ENCODE results near the gene DCST2. TPM values are rescaled to one million over a fixed set of nuclear protein-coding genes. Genes with fewer than 3 reads are reported as not detected.

The DCST2 gene
- total RNA-seq, 2 experiments from 2014 or later: 0.09 to 0.29 TPM

GRCh38 chr1:155040358-155041093 is 6.9 kb upstream of the DCST2 start:
- ATAC-seq (no peak), DNase-seq (no peak)
- Mint-ChIP-seq H3K27ac (no peak overlapping the region), H3K27me3 (peaks cover 21% of the 10 kb centered on the region), H3K4me1 (peaks cover 13% of the 10 kb centered on the region), H3K36me3 (no peaks in the 10 kb centered on the region), H3K9me3 (ENCODE audit: low read depth) (no peaks in the 10 kb centered on the region), H3K4me3 (no peak overlapping the region)
- CTCF ChIA-PET: interaction anchor here (0.7 to 25.7 kb wide), 6 partner anchors 18 to 496 kb away, joined by 3 to 328 read pairs (median 44); partner anchors contain the start of genes ADAM15 and EFNA4

GRCh38 chr1:155039308-155039669 is 5.7 kb upstream of the DCST2 start:
- Mint-ChIP-seq H3K27me3 (peaks cover 30% of the 10 kb centered on the region), H3K9me3 (ENCODE audit: low read depth) (no peaks in the 10 kb centered on the region), H3K27ac (no peak overlapping the region), H3K36me3 (no peaks in the 10 kb centered on the region), H3K4me3 (no peak overlapping the region), H3K4me1 (peaks cover 4% of the 10 kb centered on the region)
- no peak for DNase-seq
- CTCF ChIA-PET: interaction anchor here (1.1 to 18.1 kb wide), 4 partner anchors 11 to 46 kb away, joined by 3 to 323 read pairs (median 10); partner anchors contain the start of genes ADAM15 and EFNA4
- no peak for ATAC-seq

GRCh38 chr1:155038602-155039307 is 5.2 kb upstream of the DCST2 start:
- Mint-ChIP-seq H3K4me3 (no peak overlapping the region), H3K9me3 (ENCODE audit: low read depth) (no peaks in the 10 kb centered on the region), H3K27me3 (peaks cover 33% of the 10 kb centered on the region), H3K4me1 (peaks cover 4% of the 10 kb centered on the region), H3K36me3 (no peaks in the 10 kb centered on the region), H3K27ac (no peak overlapping the region)
- CTCF ChIA-PET: interaction anchor here (1.1 to 18.1 kb wide), 4 partner anchors 10 to 46 kb away, joined by 3 to 323 read pairs (median 10); partner anchors contain the start of genes ADAM15 and EFNA4
- ATAC-seq: no peak
- no peak for DNase-seq

GRCh38 chr1:155037851-155038441 is 4.4 kb upstream of the DCST2 start:
- Mint-ChIP-seq H3K9me3 (ENCODE audit: low read depth) (no peaks in the 10 kb centered on the region), H3K4me1 (peaks cover 4% of the 10 kb centered on the region), H3K27me3 (peaks cover 33% of the 10 kb centered on the region), H3K36me3 (no peaks in the 10 kb centered on the region), H3K4me3 (no peak overlapping the region), H3K27ac (no peak overlapping the region)
- ATAC-seq (no peak), DNase-seq (no peak)
- CTCF ChIA-PET: interaction anchor here (2.2 to 18.1 kb wide), 3 partner anchors 21 to 47 kb away, joined by 7 to 323 read pairs (median 13); partner anchors contain the start of genes ADAM15 and EFNA4

- Mint-ChIP-seq H3K27me3 (peaks cover 33% of the 10 kb centered on the region), H3K27ac (no peak overlapping the region), H3K9me3 (ENCODE audit: low read depth) (no peaks in the 10 kb centered on the region), H3K36me3 (no peaks in the 10 kb centered on the region), H3K4me1 (peaks cover 4% of the 10 kb centered on the region), H3K4me3 (no peak overlapping the region)
- DNase-seq (no peak), ATAC-seq (no peak)
- CTCF ChIA-PET: interaction anchor here (2.6 to 18.1 kb wide), 2 partner anchors 20 to 21 kb away, joined by 13 to 323 read pairs; partner anchors contain the start of genes ADAM15 and EFNA4
Measured at GRCh38 chr1:155037043-155037442, 3.5 kb upstream of the DCST2 start.

- Mint-ChIP-seq H3K4me3 (no peak overlapping the region), H3K9me3 (ENCODE audit: low read depth) (no peaks in the 10 kb centered on the region), H3K27ac (no peak overlapping the region), H3K4me1 (peaks cover 4% of the 10 kb centered on the region), H3K36me3 (no peaks in the 10 kb centered on the region), H3K27me3 (peaks cover 30% of the 10 kb centered on the region)
- no peak for DNase-seq
- ATAC-seq: no peak
- CTCF ChIA-PET: no interaction called here
Measured at GRCh38 chr1:155035936-155036335, 2.4 kb upstream of the DCST2 start.

GRCh38 chr1:155034318-155035208 is 982 bp upstream of the DCST2 start:
- Mint-ChIP-seq H3K4me3 (no peak overlapping the region), H3K36me3 (no peaks in the 10 kb centered on the region), H3K4me1 (peaks cover 4% of the 10 kb centered on the region), H3K9me3 (ENCODE audit: low read depth) (no peaks in the 10 kb centered on the region), H3K27ac (no peak overlapping the region), H3K27me3 (peaks cover 28% of the 10 kb centered on the region)
- no peak for DNase-seq
- ATAC-seq: no peak
- CTCF ChIA-PET: interaction anchor here (0.7 to 1.9 kb wide), 3 partner anchors 11 to 17 kb away, joined by 3 to 9 read pairs (median 7); partner anchors contain the start of gene ADAM15

GRCh38 chr1:155032886-155033285 is 695 bp downstream of the DCST2 start:
- Mint-ChIP-seq H3K27me3 (peaks cover 21% of the 10 kb centered on the region), H3K4me3 (no peak overlapping the region), H3K4me1 (no peaks in the 10 kb centered on the region), H3K27ac (no peak overlapping the region), H3K9me3 (ENCODE audit: low read depth) (no peaks in the 10 kb centered on the region), H3K36me3 (no peaks in the 10 kb centered on the region)
- no peak for ATAC-seq
- DNase-seq: no peak
- CTCF ChIA-PET: interaction anchor here (0.7 to 1.8 kb wide), 5 partner anchors 11 to 52 kb away, joined by 3 to 13 read pairs (median 4); partner anchors contain the start of gene ADAM15

GRCh38 chr1:155030899-155031298 is 2.7 kb downstream of the DCST2 start:
- Mint-ChIP-seq H3K27me3 (peaks cover 13% of the 10 kb centered on the region), H3K4me1 (no peaks in the 10 kb centered on the region), H3K27ac (no peak overlapping the region), H3K4me3 (no peak overlapping the region), H3K36me3 (no peaks in the 10 kb centered on the region), H3K9me3 (ENCODE audit: low read depth) (no peaks in the 10 kb centered on the region)
- ATAC-seq (no peak), DNase-seq (no peak)
- CTCF ChIA-PET: interaction anchor here (1.6 to 3.8 kb wide), 2 partner anchors 13 kb away, joined by 6 to 12 read pairs; no protein-coding TSS in a partner anchor

GRCh38 chr1:155030243-155030795 is 3.3 kb downstream of the DCST2 start:
- CTCF ChIA-PET: interaction anchor here (1.6 to 3.8 kb wide), 2 partner anchors 13 to 14 kb away, joined by 6 to 12 read pairs; no protein-coding TSS in a partner anchor
- Mint-ChIP-seq H3K36me3 (no peaks in the 10 kb centered on the region), H3K9me3 (ENCODE audit: low read depth) (no peaks in the 10 kb centered on the region), H3K4me3 (no peak overlapping the region), H3K27ac (no peak overlapping the region), H3K27me3 (peaks cover 11% of the 10 kb centered on the region), H3K4me1 (no peaks in the 10 kb centered on the region)
- ATAC-seq (peak; percentile 22), DNase-seq (no peak)

- no peak overlapping the region for H3K4me3 Mint-ChIP-seq
- H3K9me3 Mint-ChIP-seq (ENCODE audit: low read depth): no peaks in the 10 kb centered on the region
- H3K36me3 Mint-ChIP-seq: no peaks in the 10 kb centered on the region
- peaks cover 6% of the 10 kb centered on the region for H3K27me3 Mint-ChIP-seq
- H3K4me1 Mint-ChIP-seq: no peaks in the 10 kb centered on the region
- no peak for DNase-seq
- no peak for ATAC-seq
- CTCF ChIA-PET: interaction anchor here (1.6 to 3.8 kb wide), 3 partner anchors 12 to 14 kb away, joined by 6 to 12 read pairs (median 9); no protein-coding TSS in a partner anchor
- no peak overlapping the region for H3K27ac Mint-ChIP-seq
Measured at GRCh38 chr1:155029513-155030242, 3.9 kb downstream of the DCST2 start.

Data from activated CD8-positive, alpha-beta memory T cell treated with anti-CD3 and anti-CD28 coated beads, Interleukin-2, amount 10 ng/mL, durations not matched to agents 7 days and 5 days (primary cell).